Naive thymus-derived CD8-positive, alpha-beta T cell (primary cell): Measurements from ENCODE around the gene KREMEN1. TPM values are rescaled to one million over a fixed set of nuclear protein-coding genes. Genes with fewer than 3 reads are reported as not detected.
"Not testable (repeated sequence)": the region's sequence is repeated elsewhere in the genome, so short reads cannot be mapped to it uniquely, and the experiment has no call there.

Source experiments
- ATAC-seq, 2 donors: fragments of 150-1000 bp; cut with Tn5 transposase in 1 of 2; sonication (Bioruptor Pico), chemical (Tn5 transposase) in 1 of 2; 1 replicate in 1 of 2; 2 replicates in 1 of 2; pipeline ENCODE4 v1.10.0; 2021; ENCODE audit warnings: mild to moderate bottlenecking in 2 of 2, moderate library complexity in 2 of 2
- POLR2A ChIA-PET: fragments of 350-600 bp; sonication (Branson Sonifier 250); formaldehyde crosslinking; loops from one replicate; lab custom pipeline; 2021; ENCODE audit warnings: antibody characterized with exemption; lab: Charles Lee
- DNase-seq, 10 donors: peaks; one replicate each; pipeline versions ENCODE4 v3.0.0 to v3.0.0-alpha.2; 2020 to 2022
- H3K27ac Mint-ChIP-seq, 10 donors: one replicate each; pipeline ENCODE4 v1.8.0; 2020 to 2022; ENCODE audit warnings: mild to moderate bottlenecking in 10 of 10, mixed read lengths in 10 of 10, moderate library complexity in 4 of 10, inconsistent platforms in 1 of 10
- H3K27me3 Mint-ChIP-seq, 5 donors: one replicate each; pipeline ENCODE4 v1.8.0; 2021 to 2022; ENCODE audit warnings: mixed read lengths in 5 of 5
- H3K36me3 Mint-ChIP-seq, 3 donors: one replicate each; pipeline ENCODE4 v1.8.0; 2020 to 2022; ENCODE audit warnings: mixed read lengths in 3 of 3, mild to moderate bottlenecking in 2 of 3, inconsistent platforms in 1 of 3
- H3K4me1 Mint-ChIP-seq, 4 donors: one replicate each; pipeline ENCODE4 v1.8.0; 2021 to 2022; ENCODE audit warnings: mixed read lengths in 4 of 4
- H3K4me3 Mint-ChIP-seq, 10 donors: one replicate each; pipeline ENCODE4 v1.8.0; 2020 to 2022; ENCODE audit warnings: mild to moderate bottlenecking in 10 of 10, mixed read lengths in 10 of 10, moderate library complexity in 6 of 10, inconsistent platforms in 1 of 10
- H3K9me3 Mint-ChIP-seq, 9 donors: one replicate each; pipeline ENCODE4 v1.8.0; 2020 to 2022; ENCODE audit warnings: mixed read lengths in 9 of 9, mild to moderate bottlenecking in 3 of 9, inconsistent platforms in 1 of 9, moderate library complexity in 1 of 9
- polyA plus RNA-seq, 3 donors: library from polyadenylated mRNA; unstranded; fragments of 300-500 nt; fragmentation: Illumina TruSeq; gene quantifications; one replicate each; pipeline ENCODE4 v1.2.3, GENCODE V29; 2021
- total RNA-seq, 8 experiments: library from RNA in 2 of 8; stranded (reverse) in 2 of 8; gene quantifications; one replicate each; pipeline ENCODE4 v1.2.3 and lab custom pipeline; 2021 to 2026

Gene KREMEN1
- total and polyA plus RNA-seq, 5 experiments from 2014 or later, result not detected

GRCh38 chr22:29117799-29118477, 45.1 kb downstream of the KREMEN1 start:
- DNase-seq (no peak), ATAC-seq (no peak)
- Mint-ChIP-seq H3K27ac (no peak overlapping the region), H3K4me1 (peaks cover 0 to 4% (median 0%) of the 10 kb centered on the region in 4 donors), H3K36me3 (peaks cover 2 to 11% (median 3%) of the 10 kb centered on the region in 3 donors), H3K9me3 (peaks cover 0 to 10% (median 6%) of the 10 kb centered on the region in 9 donors), H3K27me3 (peaks cover 18 to 66% (median 35%) of the 10 kb centered on the region in 5 donors), H3K4me3 (no peak overlapping the region)
- POLR2A ChIA-PET, result no interaction called here

GRCh38 chr22:29120098-29120912, 47.5 kb downstream of the KREMEN1 start:
- Mint-ChIP-seq H3K4me3 (peak overlapping the region in 2 of 10 donors; percentile 32 to 63), H3K27ac (peak overlapping the region in 3 of 10 donors; percentile 54 to 74 (median 58)), H3K9me3 (peaks cover 0 to 12% (median 6%) of the 10 kb centered on the region in 9 donors), H3K27me3 (peaks cover 18 to 48% (median 27%) of the 10 kb centered on the region in 5 donors), H3K36me3 (peaks cover 2 to 11% (median 5%) of the 10 kb centered on the region in 3 donors)
- POLR2A ChIA-PET, ATAC-seq, H3K4me1 Mint-ChIP-seq: not testable (repeated sequence)
- DNase-seq, result peak in 1 of 10 donors; percentile 20

GRCh38 chr22:29121124-29121523, 48.3 kb downstream of the KREMEN1 start:
- Mint-ChIP-seq H3K27me3 (peaks cover 18 to 40% (median 21%) of the 10 kb centered on the region in 5 donors), H3K4me3 (no peak overlapping the region), H3K9me3 (peaks cover 0 to 12% (median 6%) of the 10 kb centered on the region in 9 donors), H3K36me3 (peaks cover 2 to 11% (median 5%) of the 10 kb centered on the region in 3 donors), H3K4me1 (peaks cover 0 to 4% (median 0%) of the 10 kb centered on the region in 4 donors), H3K27ac (no peak overlapping the region)
- POLR2A ChIA-PET, result no interaction called here
- DNase-seq (peak in 1 of 10 donors; percentile 12), ATAC-seq (peak in 1 of 2 donors; percentile 30)

- Mint-ChIP-seq H3K27me3 (peaks cover 14 to 31% (median 17%) of the 10 kb centered on the region in 5 donors), H3K4me1 (peaks cover 0 to 4% (median 0%) of the 10 kb centered on the region in 4 donors), H3K27ac (no peak overlapping the region), H3K9me3 (peaks cover 0 to 11% (median 6%) of the 10 kb centered on the region in 9 donors), H3K36me3 (peaks cover 2 to 6% (median 5%) of the 10 kb centered on the region in 3 donors), H3K4me3 (no peak overlapping the region)
- DNase-seq (peak in 2 of 10 donors; percentile 1 to 20), ATAC-seq (peak in 1 of 2 donors; percentile 40)
- POLR2A ChIA-PET, result no interaction called here
These were observed 49.2 kb downstream of the KREMEN1 start for GRCh38 chr22:29122041-29122440.

- Mint-ChIP-seq H3K4me3 (no peak overlapping the region), H3K9me3 (peaks cover 0 to 7% (median 1%) of the 10 kb centered on the region in 9 donors), H3K27ac (no peak overlapping the region), H3K4me1 (peaks cover 0 to 2% (median 0%) of the 10 kb centered on the region in 4 donors), H3K36me3 (peaks cover 0 to 2% (median 1%) of the 10 kb centered on the region in 3 donors), H3K27me3 (peaks cover 2 to 9% (median 2%) of the 10 kb centered on the region in 5 donors)
- POLR2A ChIA-PET, result no interaction called here
- ATAC-seq (no peak), DNase-seq (no peak)
These were observed 52.1 kb downstream of the KREMEN1 start for GRCh38 chr22:29124777-29125442.

- H3K27me3 Mint-ChIP-seq, result peaks cover under 1 to 4% (median 2%) of the 10 kb centered on the region in 5 donors
- no peak for DNase-seq
- no peak overlapping the region for H3K4me3 Mint-ChIP-seq
- H3K36me3 Mint-ChIP-seq, result peaks cover 0 to 2% (median 0%) of the 10 kb centered on the region in 3 donors
- peaks cover 0 to 1% (median 0%) of the 10 kb centered on the region in 4 donors for H3K4me1 Mint-ChIP-seq
- ATAC-seq, result no peak
- POLR2A ChIA-PET, result no interaction called here
- peaks cover 0 to 4% (median 0%) of the 10 kb centered on the region in 9 donors for H3K9me3 Mint-ChIP-seq
- H3K27ac Mint-ChIP-seq, result no peak overlapping the region
These were observed 52.6 kb downstream of the KREMEN1 start for GRCh38 chr22:29125443-29125778.

GRCh38 chr22:29125844-29126243, 53.0 kb downstream of the KREMEN1 start:
- no peaks in the 10 kb centered on the region for H3K4me1 Mint-ChIP-seq
- H3K4me3 Mint-ChIP-seq, result no peak overlapping the region
- H3K9me3 Mint-ChIP-seq, result peaks cover 0 to 2% (median 0%) of the 10 kb centered on the region in 9 donors
- H3K27me3 Mint-ChIP-seq, result peaks cover 0 to 2% (median 0%) of the 10 kb centered on the region in 5 donors
- POLR2A ChIA-PET, result no interaction called here
- ATAC-seq (no peak), DNase-seq (no peak)
- H3K27ac Mint-ChIP-seq, result no peak overlapping the region
- H3K36me3 Mint-ChIP-seq, result peaks cover 0 to 2% (median 0%) of the 10 kb centered on the region in 3 donors

- H3K27me3 Mint-ChIP-seq, result peaks cover 0 to 2% (median 0%) of the 10 kb centered on the region in 5 donors
- H3K9me3 Mint-ChIP-seq, result peaks cover 0 to 2% (median 0%) of the 10 kb centered on the region in 9 donors
- DNase-seq, result no peak
- H3K27ac Mint-ChIP-seq, result no peak overlapping the region
- no peak overlapping the region for H3K4me3 Mint-ChIP-seq
- H3K36me3 Mint-ChIP-seq, result peaks cover 0 to 2% (median 0%) of the 10 kb centered on the region in 3 donors
- POLR2A ChIA-PET, result no interaction called here
- no peak for ATAC-seq
- no peaks in the 10 kb centered on the region for H3K4me1 Mint-ChIP-seq
These were observed 54.0 kb downstream of the KREMEN1 start for GRCh38 chr22:29126670-29127395.

GRCh38 chr22:29128891-29129807, 56.3 kb downstream of the KREMEN1 start:
- ATAC-seq, result no peak
- Mint-ChIP-seq H3K27me3 (peaks cover 0 to 8% (median 0%) of the 10 kb centered on the region in 5 donors), H3K4me3 (no peak overlapping the region), H3K36me3 (peaks cover 0 to 5% (median 0%) of the 10 kb centered on the region in 3 donors), H3K4me1 (peaks cover 0 to under 1% (median 0%) of the 10 kb centered on the region in 4 donors), H3K9me3 (peaks cover 0 to 10% (median 3%) of the 10 kb centered on the region in 9 donors), H3K27ac (no peak overlapping the region)
- POLR2A ChIA-PET, result no interaction called here
- DNase-seq, result no peak

GRCh38 chr22:29129808-29130140, 56.9 kb downstream of the KREMEN1 start:
- no peak for ATAC-seq

GRCh38 chr22:29130476-29130875, 57.6 kb downstream of the KREMEN1 start:
- Mint-ChIP-seq H3K36me3 (peaks cover 0 to 8% (median 0%) of the 10 kb centered on the region in 3 donors), H3K27me3 (peaks cover 0 to 19% (median 2%) of the 10 kb centered on the region in 5 donors), H3K9me3 (peaks cover 0 to 16% (median 4%) of the 10 kb centered on the region in 9 donors), H3K4me1 (peaks cover 0 to 2% (median 0%) of the 10 kb centered on the region in 4 donors), H3K27ac (no peak overlapping the region), H3K4me3 (no peak overlapping the region)
- no peak for ATAC-seq
- POLR2A ChIA-PET, result no interaction called here
- DNase-seq, result no peak

More at GRCh38 chr22:29129808-29130140, 56.9 kb downstream of the KREMEN1 start:
- H3K4me3 Mint-ChIP-seq, result no peak overlapping the region
- POLR2A ChIA-PET, result no interaction called here
- DNase-seq, result no peak
- peaks cover 0 to 16% (median 3%) of the 10 kb centered on the region in 9 donors for H3K9me3 Mint-ChIP-seq
- peaks cover 0 to 8% (median 0%) of the 10 kb centered on the region in 3 donors for H3K36me3 Mint-ChIP-seq
- no peak overlapping the region for H3K27ac Mint-ChIP-seq
- H3K4me1 Mint-ChIP-seq, result peaks cover 0 to 2% (median 0%) of the 10 kb centered on the region in 4 donors
- H3K27me3 Mint-ChIP-seq, result peaks cover 0 to 15% (median 0%) of the 10 kb centered on the region in 5 donors
